ENCODE measurements around the gene CAPN7.

GRCh38 chr3:15214758-15215157 is 8.7 kb downstream of the CAPN7 start:
- TF ChIP-seq CTCF (IDR thresholded peaks at IDR 0.05), result no peak
- TF ChIP-seq POLR2A (IDR thresholded peaks at IDR 0.05), result no peak
